HEK293 (cell line): ENCODE results near the gene NME1.
A peak's percentile ranks its signal among the peaks of the same experiment; 100 is the strongest.

Experiments used
- CTCF ChIA-PET: fragments of 350-600 bp; formaldehyde crosslinking; extraction: SDS; loops from one replicate; lab custom pipeline; 2021; ENCODE audit warnings: antibody characterized with exemption; lab: Yijun Ruan, JAX
- POLR2A ChIA-PET: fragments of 300-600 bp; formaldehyde crosslinking; extraction: SDS; loops from one replicate; lab custom pipeline; 2020; ENCODE audit warnings: antibody characterized with exemption, inconsistent platforms; lab: Yijun Ruan, JAX
- H3K27ac ChIP-seq: fragments of 200-500 bp; sonication (Bioruptor generic); 2 replicates; pipeline ENCODE4 v1.5.1; 2014; ENCODE audit warnings: low read depth, low read length, control low read depth, inconsistent platforms; ENCODE audit errors: extremely low read depth
- H3K36me3 ChIP-seq, 2 experiments: fragments of 200-500 bp in 1 of 2; sonication (Bioruptor generic) in 1 of 2; 1 replicate in 1 of 2; 2 replicates in 1 of 2; pipeline ENCODE4 v1.5.1; 2014 to 2017; ENCODE audit warnings: inconsistent platforms in 2 of 2, low read length in 2 of 2; ENCODE audit not compliant: control insufficient read depth in 2 of 2, insufficient read depth in 1 of 2
- H3K4me1 ChIP-seq: fragments of 200-500 bp; sonication (Bioruptor generic); 2 replicates; pipeline ENCODE4 v1.5.1; 2014; ENCODE audit warnings: mild to moderate bottlenecking, low read length, inconsistent platforms; ENCODE audit not compliant: control insufficient read depth, insufficient read depth
- H3K4me3 ChIP-seq: 2 replicates; pipeline ENCODE4 v1.5.1; 2011; ENCODE audit warnings: low read depth, mild to moderate bottlenecking, control low read depth, low read length, moderate library complexity
- H3K9me3 ChIP-seq: fragments of 200-500 bp; sonication (Bioruptor generic); 2 replicates; pipeline ENCODE4 v1.5.1; 2014; ENCODE audit warnings: low read depth, low read length, inconsistent platforms; ENCODE audit not compliant: control insufficient read depth, insufficient read depth
- BCL11B ChIP-seq: fragments of 450-650 bp; formaldehyde crosslinking; IDR thresholded peaks from 2 replicates; pipeline ENCODE4 v1.5.1; 2016; ENCODE audit warnings: low read depth, missing biosample characterization, missing genetic modification characterization
- FEZF1 ChIP-seq: fragments of 450-650 bp; formaldehyde crosslinking; IDR thresholded peaks from 2 replicates; pipeline ENCODE4 v1.5.1; 2016; ENCODE audit warnings: missing biosample characterization, missing genetic modification characterization
- GLI2 ChIP-seq: fragments of 450-650 bp; formaldehyde crosslinking; IDR thresholded peaks from 2 replicates; pipeline ENCODE4; 2017; ENCODE audit warnings: missing biosample characterization, missing genetic modification characterization, low read depth, borderline replicate concordance
- PRDM2 ChIP-seq: fragments of 450-650 bp; formaldehyde crosslinking; IDR thresholded peaks from 2 replicates; pipeline ENCODE4 v1.5.1; 2016; ENCODE audit warnings: missing biosample characterization, missing genetic modification characterization, borderline replicate concordance
- SCRT2 ChIP-seq: fragments of 450-650 bp; formaldehyde crosslinking; IDR thresholded peaks from 2 replicates; pipeline ENCODE4 v1.5.1; 2016; ENCODE audit warnings: missing biosample characterization, missing genetic modification characterization
- SP7 ChIP-seq: fragments of 450-650 bp; formaldehyde crosslinking; IDR thresholded peaks from 2 replicates; pipeline ENCODE4 v1.5.1; 2016; ENCODE audit warnings: missing biosample characterization, missing genetic modification characterization
- ZBTB6 ChIP-seq: fragments of 450-650 bp; formaldehyde crosslinking; IDR thresholded peaks from 2 replicates; pipeline ENCODE4 v1.5.1; 2017; ENCODE audit warnings: missing biosample characterization, missing genetic modification characterization
- ZBTB8A ChIP-seq: fragments of 450-650 bp; formaldehyde crosslinking; IDR thresholded peaks from 2 replicates; pipeline ENCODE4 v1.5.1; 2016; ENCODE audit warnings: missing biosample characterization, missing genetic modification characterization
- ZNF184 ChIP-seq: fragments of 450-650 bp; IDR thresholded peaks from 2 replicates; pipeline ENCODE4 v1.5.1; 2018; ENCODE audit warnings: missing biosample characterization, mild to moderate bottlenecking, missing genetic modification characterization
- ZNF2 ChIP-seq: fragments of 450-650 bp; formaldehyde crosslinking; IDR thresholded peaks from 2 replicates; pipeline ENCODE4 v1.5.1; 2016; ENCODE audit warnings: missing biosample characterization, missing genetic modification characterization
- ZNF221 ChIP-seq: fragments of 450-650 bp; formaldehyde crosslinking; IDR thresholded peaks from 2 replicates; pipeline ENCODE4 v1.5.1; 2017; ENCODE audit warnings: missing biosample characterization, missing genetic modification characterization, borderline replicate concordance
- ZNF335 ChIP-seq: fragments of 450-650 bp; formaldehyde crosslinking; conservative IDR thresholded peaks from 2 replicates; pipeline ENCODE4 v1.5.1; 2016; ENCODE audit warnings: missing biosample characterization, missing genetic modification characterization
- ZNF600 ChIP-seq: fragments of 450-650 bp; formaldehyde crosslinking; IDR thresholded peaks from 2 replicates; pipeline ENCODE4 v1.5.1; 2016; ENCODE audit warnings: missing biosample characterization, missing genetic modification characterization
- ZNF626 ChIP-seq: fragments of 450-650 bp; sonication (Bioruptor Pico); formaldehyde crosslinking; IDR thresholded peaks from 2 replicates; pipeline ENCODE4 v1.5.1; 2018; ENCODE audit warnings: missing biosample characterization, missing genetic modification characterization, inconsistent platforms
- ZNF629 ChIP-seq: fragments of 450-650 bp; formaldehyde crosslinking; IDR thresholded peaks from 2 replicates; pipeline ENCODE4 v1.5.1; 2017; ENCODE audit warnings: missing biosample characterization, missing genetic modification characterization
- ZXDB ChIP-seq: fragments of 450-650 bp; formaldehyde crosslinking; IDR thresholded peaks from 2 replicates; pipeline ENCODE4 v1.5.1; 2016; ENCODE audit warnings: missing biosample characterization, missing genetic modification characterization

NME1 gene

DNA sequence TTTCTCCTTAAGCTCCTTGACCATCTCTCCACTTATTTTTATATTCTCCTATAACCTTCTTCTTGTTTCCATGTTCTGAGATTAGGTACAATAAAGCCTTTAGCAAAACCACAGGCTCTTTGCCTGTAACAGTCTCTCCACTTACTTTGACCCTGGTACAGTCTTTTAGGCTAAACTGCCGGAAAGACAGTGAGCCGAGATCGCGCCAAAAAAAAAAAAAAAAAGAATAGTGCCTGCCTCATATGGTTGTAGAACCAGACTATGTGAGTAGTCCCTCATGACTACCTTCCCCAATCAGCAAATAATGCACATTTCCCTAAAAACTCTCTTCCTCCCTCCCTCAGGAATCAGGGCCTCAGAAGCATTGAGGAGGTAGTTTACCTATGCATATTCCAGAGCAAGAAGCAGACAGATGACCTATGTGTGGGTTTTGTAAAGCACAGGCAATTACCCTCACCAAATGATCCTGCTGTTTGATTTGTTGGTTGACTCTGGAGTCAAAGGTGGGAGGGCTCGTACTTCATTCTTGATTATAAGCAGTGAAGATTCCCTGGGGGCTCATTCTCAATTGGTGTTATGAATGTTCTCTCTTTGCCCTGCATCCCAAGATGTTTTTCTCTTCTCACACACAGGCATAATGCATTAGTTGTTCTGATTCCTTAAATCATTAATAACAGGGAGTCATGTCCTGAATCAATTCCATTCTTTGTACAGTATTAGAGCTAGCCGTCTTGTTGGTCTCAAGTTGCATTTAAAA lies 8.9 kb upstream of the NME1 start (continued):
- TF ChIP-seq ZNF629 (0 out of 2 replicates have a peak, but pooled peaks have one; percentile 22), SP7 (tag by site-specific recombination) (peak; percentile 54; the same call in 1 of the 2 replicates), ZBTB6 (tag by site-specific recombination) (no peak), FEZF1 (tag by site-specific recombination) (0 out of 2 replicates have a peak, but pooled peaks have one; percentile 9), ZNF600 (tag by site-specific recombination) (peak; percentile 86)

DNA sequence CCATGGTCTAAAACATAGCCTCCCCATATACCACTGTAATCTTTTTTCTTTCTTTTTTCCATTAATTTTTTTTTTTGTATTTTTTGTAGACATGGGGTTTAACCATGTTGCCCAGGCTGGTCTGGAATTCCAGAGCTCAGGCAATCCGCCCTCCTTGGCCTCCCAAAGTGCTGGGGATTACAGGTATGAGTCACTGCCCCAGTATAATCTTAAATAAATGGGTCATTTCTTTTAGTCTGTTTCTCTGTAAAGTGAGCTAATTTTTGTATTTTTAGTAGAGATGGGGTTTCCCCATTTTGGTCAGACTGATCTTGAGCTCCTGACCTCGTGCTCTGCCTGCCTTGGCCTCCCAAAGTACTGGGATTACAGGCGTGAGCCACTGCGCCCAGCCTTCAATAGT lies 5.7 kb upstream of the NME1 start:
- ChIA-PET POLR2A (interaction anchor here (1.3 kb wide), 1 partner anchor 27 kb away, joined by 4 read pairs; the partner anchor contains the start of gene SPAG9), CTCF (interaction anchor here (0.6 kb wide), 5 partner anchors 61 to 618 kb away, joined by 3 to 4 read pairs (median 3); no protein-coding TSS in a partner anchor)

GRCh38 chr17:51149163-51149562 lies 4.2 kb upstream of the NME1 start:
- ChIA-PET POLR2A (no interaction called here), CTCF (no interaction called here)
- H3K4me1 ChIP-seq: peaks cover 6% of the 10 kb centered on the region

More for the DNA sequence above, 5.7 kb upstream of the NME1 start:
- H3K4me3 ChIP-seq: no peak overlapping the region
- TF ChIP-seq BCL11B (tag by site-specific recombination): no peak
- no peak for TF ChIP-seq ZNF184
- TF ChIP-seq PRDM2 (tag by site-specific recombination): no peak
- no peak for TF ChIP-seq ZNF221 (tag by site-specific recombination)
- TF ChIP-seq ZNF600 (tag by site-specific recombination): peak; percentile 73
- peaks cover 6% of the 10 kb centered on the region for H3K4me1 ChIP-seq
- H3K36me3 ChIP-seq: no peaks in the 10 kb centered on the region
- no peaks in the 10 kb centered on the region for H3K9me3 ChIP-seq
- H3K27ac ChIP-seq: no peak overlapping the region

GRCh38 chr17:51150932-51151331 lies 2.4 kb upstream of the NME1 start:
- H3K9me3 ChIP-seq: no peaks in the 10 kb centered on the region
- CTCF ChIA-PET: interaction anchor here (0.6 to 1.0 kb wide), 3 partner anchors 148 to 153 kb away, joined by 4 to 5 read pairs (median 4); no protein-coding TSS in a partner anchor
- peaks cover 0 to 7% of the 10 kb centered on the region in 2 experiments; a peak in 1 of 3 replicates for H3K36me3 ChIP-seq
- no peak overlapping the region for H3K27ac ChIP-seq
- no peak overlapping the region for H3K4me3 ChIP-seq
- POLR2A ChIA-PET: no interaction called here
- peak; percentile 67 for TF ChIP-seq SCRT2 (tag by site-specific recombination)
- TF ChIP-seq ZNF626: no peak
- no peak for TF ChIP-seq ZBTB8A (tag by site-specific recombination)
- peaks cover 4% of the 10 kb centered on the region; the same call in 1 of the 2 replicates for H3K4me1 ChIP-seq

More at GRCh38 chr17:51149163-51149562, 4.2 kb upstream of the NME1 start:
- Histone ChIP-seq H3K27ac (no peak overlapping the region), H3K4me3 (no peak overlapping the region), H3K36me3 (no peaks in the 10 kb centered on the region), H3K9me3 (no peaks in the 10 kb centered on the region)
- TF ChIP-seq ZNF335 (tag by site-specific recombination): no peak
- no peak for TF ChIP-seq GLI2
- no peak for TF ChIP-seq ZNF2 (tag by site-specific recombination)
- TF ChIP-seq SP7 (tag by site-specific recombination): no peak
- TF ChIP-seq ZXDB (tag by site-specific recombination): no peak
